ENCODE data around the gene NRXN3. TPM values are rescaled to one million over a fixed set of nuclear protein-coding genes. Genes with fewer than 3 reads are reported as not detected.

The NRXN3 gene
- total RNA-seq, 4 donors from 2014 or later: 0.56 to 1.6 (median 1.1) TPM

DNA sequence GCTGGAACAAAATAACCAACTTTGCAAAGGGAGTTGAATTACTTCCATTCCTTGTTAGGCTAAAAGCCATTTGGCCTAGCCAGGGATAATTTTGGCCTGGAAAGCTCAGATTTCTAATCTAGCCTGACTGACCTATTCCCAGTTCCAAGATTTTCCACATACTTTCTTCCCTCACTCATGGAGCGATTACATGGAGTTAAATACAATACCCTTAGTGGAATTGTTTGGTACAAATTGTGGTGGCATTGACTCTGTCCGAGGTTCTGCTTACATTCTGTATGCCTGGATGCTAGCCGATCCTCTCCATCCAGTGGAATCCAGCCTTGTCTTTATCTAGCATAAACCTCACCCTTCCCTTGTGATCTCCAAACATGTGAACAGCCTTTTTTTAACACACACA, 1076.0 kb downstream of the NRXN3 start:
- H3K27me3 ChIP-seq: no peaks in the 10 kb centered on the region
- no peak for TF ChIP-seq POLR2A (IDR thresholded peaks at IDR 0.05)
- TF ChIP-seq, protein P1, sequence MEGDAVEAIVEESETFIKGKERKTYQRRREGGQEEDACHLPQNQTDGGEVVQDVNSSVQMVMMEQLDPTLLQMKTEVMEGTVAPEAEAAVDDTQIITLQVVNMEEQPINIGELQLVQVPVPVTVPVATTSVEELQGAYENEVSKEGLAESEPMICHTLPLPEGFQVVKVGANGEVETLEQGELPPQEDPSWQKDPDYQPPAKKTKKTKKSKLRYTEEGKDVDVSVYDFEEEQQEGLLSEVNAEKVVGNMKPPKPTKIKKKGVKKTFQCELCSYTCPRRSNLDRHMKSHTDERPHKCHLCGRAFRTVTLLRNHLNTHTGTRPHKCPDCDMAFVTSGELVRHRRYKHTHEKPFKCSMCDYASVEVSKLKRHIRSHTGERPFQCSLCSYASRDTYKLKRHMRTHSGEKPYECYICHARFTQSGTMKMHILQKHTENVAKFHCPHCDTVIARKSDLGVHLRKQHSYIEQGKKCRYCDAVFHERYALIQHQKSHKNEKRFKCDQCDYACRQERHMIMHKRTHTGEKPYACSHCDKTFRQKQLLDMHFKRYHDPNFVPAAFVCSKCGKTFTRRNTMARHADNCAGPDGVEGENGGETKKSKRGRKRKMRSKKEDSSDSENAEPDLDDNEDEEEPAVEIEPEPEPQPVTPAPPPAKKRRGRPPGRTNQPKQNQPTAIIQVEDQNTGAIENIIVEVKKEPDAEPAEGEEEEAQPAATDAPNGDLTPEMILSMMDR (IDR thresholded peaks at IDR 0.05): no peak
- no peaks in the 10 kb centered on the region for H3K36me3 ChIP-seq
- no peak overlapping the region for H3K27ac ChIP-seq
- intact Hi-C loops (cut with DNase I): no loop called here
- no peak overlapping the region for H3K4me3 ChIP-seq (replicated peaks in 1 of 3)
- WGBS, 2 donors: 59 to 75% methylated on average over 3 of the region's 3 CpGs
- H3K4me1 ChIP-seq: no peaks in the 10 kb centered on the region
- DNase-seq: no peak
- H3K9me3 ChIP-seq: no peaks in the 10 kb centered on the region

DNA sequence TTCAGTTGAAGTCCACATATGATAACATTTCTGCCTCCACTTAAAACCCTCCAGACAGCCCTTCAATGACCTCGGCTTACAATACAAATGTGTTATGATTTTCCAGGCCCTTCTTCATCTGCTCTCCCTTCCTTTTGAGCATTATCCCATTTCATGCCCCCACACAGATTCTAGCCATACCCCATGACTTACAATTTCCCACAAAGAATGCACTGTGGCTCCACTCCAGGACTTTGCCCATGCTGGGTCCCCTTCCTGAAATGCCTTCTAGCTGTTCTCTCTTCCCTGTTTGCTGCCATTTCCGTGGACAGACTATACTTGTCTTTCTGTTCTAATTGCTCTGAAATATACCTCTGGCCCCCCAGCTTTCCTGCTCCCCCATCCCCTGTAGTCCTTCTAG, 1078.0 kb downstream of the NRXN3 start:
- 83 to 88% methylated on average over 2 of the region's 2 CpGs for WGBS, 2 donors
- Histone ChIP-seq H3K27me3 (no peaks in the 10 kb centered on the region), H3K4me1 (no peaks in the 10 kb centered on the region), H3K36me3 (no peaks in the 10 kb centered on the region), H3K4me3 (replicated peaks in 1 of 3) (no peak overlapping the region), H3K27ac (no peak overlapping the region), H3K9me3 (no peaks in the 10 kb centered on the region)
- DNase-seq: no peak
- TF ChIP-seq, protein P1 (IDR thresholded peaks at IDR 0.05): no peak
- TF ChIP-seq POLR2A (IDR thresholded peaks at IDR 0.05): no peak
- intact Hi-C loops (cut with DNase I): no loop called here

DNA sequence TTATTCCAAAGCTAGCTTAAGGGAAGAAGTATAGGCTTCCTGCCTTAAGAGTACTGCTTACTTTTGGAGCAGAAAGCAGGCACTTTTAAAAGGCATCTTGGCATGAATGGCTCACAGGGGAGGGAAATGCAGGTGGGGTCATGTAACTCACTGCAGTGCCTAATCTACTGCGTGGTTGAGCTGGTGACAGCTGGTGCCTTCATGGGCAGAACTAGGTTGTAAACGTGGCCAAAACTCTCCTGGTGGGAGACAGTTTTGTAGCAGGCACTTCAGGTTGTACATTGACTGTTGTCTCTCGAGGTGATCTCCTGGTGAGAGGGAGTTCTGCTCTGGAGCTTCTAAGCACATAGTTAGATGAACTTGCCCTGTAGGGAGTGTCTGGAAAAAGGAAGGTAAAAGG, 1078.6 kb downstream of the NRXN3 start:
- Histone ChIP-seq H3K27me3 (no peaks in the 10 kb centered on the region), H3K4me3 (replicated peaks in 1 of 3) (no peak overlapping the region), H3K27ac (no peak overlapping the region), H3K4me1 (no peaks in the 10 kb centered on the region), H3K9me3 (no peaks in the 10 kb centered on the region), H3K36me3 (no peaks in the 10 kb centered on the region)
- TF ChIP-seq, protein P1 (IDR thresholded peaks at IDR 0.05): no peak
- intact Hi-C loops (cut with DNase I): no loop called here
- no peak for DNase-seq
- 46 to 47% methylated on average over 3 of the region's 3 CpGs for WGBS, 2 donors

DNA sequence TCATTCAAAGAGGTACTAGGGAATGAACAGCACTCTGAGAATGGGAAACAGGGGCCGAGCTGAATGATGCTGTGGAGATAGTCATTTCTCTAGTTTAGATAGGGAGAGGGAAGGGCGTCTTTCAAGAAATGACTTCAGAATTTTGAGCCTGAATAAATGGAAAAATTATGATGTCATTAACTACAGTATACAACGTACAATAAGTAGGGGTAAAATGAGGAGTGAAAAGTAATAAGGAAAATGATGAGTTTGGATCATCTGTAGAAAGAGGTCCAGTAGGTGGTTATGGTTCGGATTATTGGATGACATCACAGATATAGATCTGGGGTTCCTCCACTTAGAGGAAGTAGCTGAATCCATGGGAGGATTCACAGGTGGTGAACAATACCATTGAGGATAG, 1081.1 kb downstream of the NRXN3 start:
- DNase-seq: no peak
- Histone ChIP-seq H3K9me3 (no peaks in the 10 kb centered on the region), H3K4me1 (no peaks in the 10 kb centered on the region), H3K4me3 (replicated peaks in 1 of 3) (no peak overlapping the region), H3K27ac (no peak overlapping the region), H3K27me3 (no peaks in the 10 kb centered on the region), H3K36me3 (no peaks in the 10 kb centered on the region)
- TF ChIP-seq, protein P1 (IDR thresholded peaks at IDR 0.05): no peak
- no peak for TF ChIP-seq POLR2A (IDR thresholded peaks at IDR 0.05)
- WGBS, 2 donors: 88 to 89% methylated on average over 4 of the region's 4 CpGs
- intact Hi-C loops (cut with DNase I): no loop called here

DNA sequence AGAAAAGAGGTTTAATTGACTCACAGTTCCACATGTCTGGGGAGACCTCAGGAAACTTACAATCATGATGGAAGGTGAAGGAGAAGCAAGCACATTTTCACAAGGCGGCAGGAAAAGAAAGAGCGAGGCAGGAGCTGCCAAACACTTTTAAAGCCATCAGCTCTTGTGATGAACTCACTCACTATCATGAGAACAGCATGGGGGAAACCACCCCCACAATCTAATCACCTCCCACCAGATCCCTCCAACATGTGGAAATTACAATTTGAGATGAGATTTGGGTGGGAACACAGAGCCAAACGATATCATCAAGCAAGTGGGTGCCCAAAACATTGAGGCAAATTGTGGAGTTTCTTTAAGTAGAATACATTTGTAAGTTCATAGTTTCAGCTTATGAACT, 1083.4 kb downstream of the NRXN3 start:
- Histone ChIP-seq H3K27me3 (no peaks in the 10 kb centered on the region), H3K27ac (no peak overlapping the region), H3K36me3 (no peaks in the 10 kb centered on the region), H3K9me3 (no peaks in the 10 kb centered on the region), H3K4me3 (replicated peaks in 1 of 3) (no peak overlapping the region), H3K4me1 (no peaks in the 10 kb centered on the region)
- DNase-seq: no peak
- 88 to 90% methylated on average over 3 of the region's 3 CpGs for WGBS, 2 donors
- intact Hi-C loops (cut with DNase I): no loop called here
- TF ChIP-seq, protein P1 (IDR thresholded peaks at IDR 0.05): no peak
- no peak for TF ChIP-seq POLR2A (IDR thresholded peaks at IDR 0.05)
